Prostate gland (tissue), 2 donors: ENCODE measurements around the gene KRTAP1-3. TPM values are rescaled to one million over a fixed set of nuclear protein-coding genes. Genes with fewer than 3 reads are reported as not detected.

Experiments
- DNase-seq: peaks from one replicate; pipeline ENCODE4 v3.0.0-alpha.2; 2019; ENCODE audit warnings: low spot score
- H3K27ac ChIP-seq, 2 donors: fragments of 200-600 bp; sonication (generic); 2 replicates each; pipeline ENCODE4 v1.5.1; 2017 to 2019
- H3K27me3 ChIP-seq: fragments of 200-600 bp; sonication (generic); replicated peaks from 2 replicates; pipeline ENCODE4 v1.5.1; 2019; ENCODE audit not compliant: insufficient read depth
- H3K36me3 ChIP-seq, 2 donors: fragments of 200-600 bp; sonication (generic); 1 replicate in 1 of 2; 2 replicates in 1 of 2; pipeline versions ENCODE4 v1.5.1 to v1.8.1; 2017 to 2019
- H3K4me1 ChIP-seq: fragments of 200-600 bp; sonication (generic); replicated peaks from 2 replicates; pipeline ENCODE4 v1.5.1; 2019
- H3K4me3 ChIP-seq, 2 donors: fragments of 200-600 bp; sonication (generic); 2 replicates each; pipeline ENCODE4 v1.5.1; 2017 to 2019
- H3K9me3 ChIP-seq: fragments of 200-600 bp; sonication (generic); 2 replicates; pipeline ENCODE4 v1.5.1; 2017
- POLR2A ChIP-seq: fragments of 450-650 bp; IDR thresholded peaks from one replicate; pipeline ENCODE4 v1.6.1; 2016; ENCODE audit warnings: antibody characterized with exemption, mild to moderate bottlenecking
- POLR2AphosphoS5 ChIP-seq: sonication (generic); formaldehyde crosslinking; IDR thresholded peaks from one replicate; pipeline ENCODE4 v1.6.1; 2017; ENCODE audit warnings: antibody characterized with exemption
- WGBS: methylation state at CpG from one replicate; pipeline ENCODE4 v1.1.5; 2018; 5-methylcytosine and 5-hydroxymethylcytosine counted together
- intact Hi-C: fragments of 100-400 bp; cut with DNase I; formaldehyde crosslinking; loops from one replicate; pipeline ENCODE4 v1.14.2; 2022
- total RNA-seq, 2 donors: library from RNA; depleted of rRNA; stranded (reverse); fragments of >200 nt; gene quantifications; one replicate each; pipeline ENCODE4 v1.1.0, GENCODE V29; 2016
- TF ChIP-seq, protein P1 (sequence below), 4 experiments: fragments of 200-600 bp in 2 of 4; fragments of 450-650 bp in 2 of 4; sonication (generic) in 2 of 4; IDR thresholded peaks; 1 replicate in 3 of 4; 2 replicates in 1 of 4; pipeline ENCODE4 v1.5.1; 2016 to 2019; ENCODE audit warnings: antibody characterized with exemption in 4 of 4, mild to moderate bottlenecking in 2 of 4, moderate library complexity in 2 of 4

Gene KRTAP1-3
- total RNA-seq, 2 donors from 2014 or later, result not detected

GRCh38 chr17:41013606-41014005 is 21.1 kb downstream of the KRTAP1-3 start:
- Histone ChIP-seq H3K36me3 (no peaks in the 10 kb centered on the region), H3K9me3 (no peaks in the 10 kb centered on the region), H3K4me1 (no peaks in the 10 kb centered on the region), H3K27ac (no peak overlapping the region), H3K27me3 (no peaks in the 10 kb centered on the region), H3K4me3 (no peak overlapping the region)
- DNase-seq, result no peak
- WGBS, result 17% methylated on average over 1 of the region's 1 CpG
- intact Hi-C loops, result no loop called here
- TF ChIP-seq POLR2A, result no peak
- TF ChIP-seq, protein P1, sequence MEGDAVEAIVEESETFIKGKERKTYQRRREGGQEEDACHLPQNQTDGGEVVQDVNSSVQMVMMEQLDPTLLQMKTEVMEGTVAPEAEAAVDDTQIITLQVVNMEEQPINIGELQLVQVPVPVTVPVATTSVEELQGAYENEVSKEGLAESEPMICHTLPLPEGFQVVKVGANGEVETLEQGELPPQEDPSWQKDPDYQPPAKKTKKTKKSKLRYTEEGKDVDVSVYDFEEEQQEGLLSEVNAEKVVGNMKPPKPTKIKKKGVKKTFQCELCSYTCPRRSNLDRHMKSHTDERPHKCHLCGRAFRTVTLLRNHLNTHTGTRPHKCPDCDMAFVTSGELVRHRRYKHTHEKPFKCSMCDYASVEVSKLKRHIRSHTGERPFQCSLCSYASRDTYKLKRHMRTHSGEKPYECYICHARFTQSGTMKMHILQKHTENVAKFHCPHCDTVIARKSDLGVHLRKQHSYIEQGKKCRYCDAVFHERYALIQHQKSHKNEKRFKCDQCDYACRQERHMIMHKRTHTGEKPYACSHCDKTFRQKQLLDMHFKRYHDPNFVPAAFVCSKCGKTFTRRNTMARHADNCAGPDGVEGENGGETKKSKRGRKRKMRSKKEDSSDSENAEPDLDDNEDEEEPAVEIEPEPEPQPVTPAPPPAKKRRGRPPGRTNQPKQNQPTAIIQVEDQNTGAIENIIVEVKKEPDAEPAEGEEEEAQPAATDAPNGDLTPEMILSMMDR (IDR thresholded peaks at IDR 0.05), result no peak
- no peak for TF ChIP-seq POLR2AphosphoS5

GRCh38 chr17:41013181-41013580 is 21.5 kb downstream of the KRTAP1-3 start:
- H3K4me1 ChIP-seq, result no peaks in the 10 kb centered on the region
- H3K9me3 ChIP-seq, result no peaks in the 10 kb centered on the region
- no peak overlapping the region for H3K4me3 ChIP-seq
- H3K27ac ChIP-seq, result no peak overlapping the region
- no peaks in the 10 kb centered on the region for H3K27me3 ChIP-seq
- H3K36me3 ChIP-seq, result no peaks in the 10 kb centered on the region
- DNase-seq, result no peak
- intact Hi-C loops, result no loop called here
- TF ChIP-seq POLR2AphosphoS5, result no peak
- TF ChIP-seq, protein P1 (IDR thresholded peaks at IDR 0.05), result no peak
- TF ChIP-seq POLR2A, result no peak
- WGBS, result 80% methylated on average over 3 of the region's 3 CpGs

GRCh38 chr17:41012326-41013120 is 22.2 kb downstream of the KRTAP1-3 start:
- no peaks in the 10 kb centered on the region for H3K27me3 ChIP-seq
- no peaks in the 10 kb centered on the region for H3K36me3 ChIP-seq
- H3K4me1 ChIP-seq, result no peaks in the 10 kb centered on the region
- WGBS, result 82% methylated on average over 6 of the region's 6 CpGs
- intact Hi-C loops, result no loop called here
- TF ChIP-seq, protein P1 (IDR thresholded peaks at IDR 0.05), result no peak
- no peak for TF ChIP-seq POLR2AphosphoS5
- TF ChIP-seq POLR2A, result no peak
- no peak overlapping the region for H3K4me3 ChIP-seq
- no peak for DNase-seq
- no peaks in the 10 kb centered on the region for H3K9me3 ChIP-seq
- H3K27ac ChIP-seq, result no peak overlapping the region

DNA sequence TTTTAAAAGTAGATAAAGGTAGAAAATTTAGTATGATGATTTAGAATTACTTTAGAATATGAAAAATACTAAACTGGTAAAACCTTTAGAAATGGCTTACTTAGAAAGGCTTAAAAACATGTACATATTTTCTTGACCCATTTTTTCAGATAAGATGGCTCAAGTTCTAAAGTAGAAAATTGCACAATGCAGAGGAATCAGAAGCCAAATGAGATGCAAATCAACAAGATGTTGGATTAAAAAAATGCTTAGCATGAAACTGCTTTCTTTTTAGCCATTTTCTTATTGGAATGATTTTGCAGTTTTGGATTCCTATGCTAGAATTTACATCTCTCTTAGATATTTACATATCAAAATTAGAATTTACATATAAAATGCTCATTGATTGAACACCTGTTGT is 24.2 kb downstream of the KRTAP1-3 start:
- intact Hi-C loops, result no loop called here
- Histone ChIP-seq H3K9me3 (no peaks in the 10 kb centered on the region), H3K27ac (no peak overlapping the region), H3K4me3 (no peak overlapping the region), H3K27me3 (no peaks in the 10 kb centered on the region), H3K36me3 (no peaks in the 10 kb centered on the region), H3K4me1 (no peaks in the 10 kb centered on the region)
- DNase-seq, result no peak
- no peak for TF ChIP-seq POLR2A
- TF ChIP-seq, protein P1 (IDR thresholded peaks at IDR 0.05), result no peak
- TF ChIP-seq POLR2AphosphoS5, result no peak

DNA sequence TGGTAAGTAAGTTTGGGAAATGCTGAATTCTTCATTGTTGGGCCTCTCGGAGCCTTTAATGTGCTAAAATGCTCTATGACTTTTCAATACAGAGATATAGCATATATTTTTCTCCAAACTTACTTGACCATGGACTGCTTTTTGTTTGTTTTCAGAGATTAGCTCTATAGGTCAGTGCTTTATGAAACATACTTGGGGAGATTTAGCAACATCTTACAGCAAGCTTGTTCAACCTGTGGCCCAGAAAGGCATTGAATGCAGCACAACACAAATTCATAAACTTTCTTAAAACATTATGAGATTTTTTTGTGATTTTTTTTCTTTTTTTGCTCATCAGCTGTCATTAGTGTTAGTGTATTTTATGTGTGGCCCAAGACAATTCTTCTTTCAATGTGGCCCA is 24.7 kb downstream of the KRTAP1-3 start:
- Histone ChIP-seq H3K4me1 (no peaks in the 10 kb centered on the region), H3K27ac (no peak overlapping the region), H3K27me3 (no peaks in the 10 kb centered on the region), H3K36me3 (no peaks in the 10 kb centered on the region), H3K4me3 (no peak overlapping the region), H3K9me3 (no peaks in the 10 kb centered on the region)
- intact Hi-C loops, result no loop called here
- 61% methylated on average over 1 of the region's 1 CpG for WGBS
- TF ChIP-seq POLR2AphosphoS5, result no peak
- TF ChIP-seq, protein P1 (IDR thresholded peaks at IDR 0.05), result no peak
- no peak for TF ChIP-seq POLR2A
- no peak for DNase-seq
